KOPT-K1 (cell line): Measurements from ENCODE around the gene TBL2.
A peak's percentile ranks its signal among the peaks of the same experiment; 100 is the strongest.
"Not testable (repeated sequence)": the region's sequence is repeated elsewhere in the genome, so short reads cannot be mapped to it uniquely, and the experiment has no call there.

Experiments used
- H3K27ac ChIP-seq: fragments of 200-600 bp; sonication (generic); 2 replicates; pipeline ENCODE4 v1.5.1; 2016; ENCODE audit warnings: antibody characterized with exemption, mild to moderate bottlenecking, low read depth, low read length; ENCODE audit not compliant: poor library complexity, severe bottlenecking
- H3K36me3 ChIP-seq: fragments of 200-600 bp; sonication (generic); 2 replicates; pipeline ENCODE4 v1.5.1; 2017; ENCODE audit warnings: antibody characterized with exemption, mild to moderate bottlenecking, low read length, moderate library complexity; ENCODE audit not compliant: insufficient read depth
- H3K9me3 ChIP-seq: fragments of 200-600 bp; sonication (generic); 2 replicates; pipeline ENCODE4 v1.5.1; 2017; ENCODE audit warnings: antibody characterized with exemption, low read length, mild to moderate bottlenecking; ENCODE audit not compliant: insufficient read depth, poor library complexity, severe bottlenecking

Gene TBL2

GRCh38 chr7:73538510-73538909, 39.9 kb downstream of the TBL2 start:
- peaks cover 92% of the 10 kb centered on the region for H3K36me3 ChIP-seq
- not testable (repeated sequence) for H3K27ac ChIP-seq, H3K9me3 ChIP-seq

- Histone ChIP-seq H3K27ac (no peak overlapping the region), H3K36me3 (peaks cover 87% of the 10 kb centered on the region), H3K9me3 (no peaks in the 10 kb centered on the region)
Measured at GRCh38 chr7:73537051-73537450, 41.3 kb downstream of the TBL2 start.

- Histone ChIP-seq H3K36me3 (peaks cover 87% of the 10 kb centered on the region), H3K27ac (no peak overlapping the region), H3K9me3 (no peaks in the 10 kb centered on the region)
Measured at GRCh38 chr7:73536479-73536878, 41.9 kb downstream of the TBL2 start.

GRCh38 chr7:73535918-73536317, 42.5 kb downstream of the TBL2 start:
- peaks cover 83% of the 10 kb centered on the region for H3K36me3 ChIP-seq
- not testable (repeated sequence) for H3K9me3 ChIP-seq, H3K27ac ChIP-seq

- H3K27ac ChIP-seq: no peak overlapping the region
- no peaks in the 10 kb centered on the region for H3K9me3 ChIP-seq
- H3K36me3 ChIP-seq: peaks cover 62% of the 10 kb centered on the region
Measured at GRCh38 chr7:73533742-73534141, 44.6 kb downstream of the TBL2 start.

GRCh38 chr7:73532224-73532623, 46.2 kb downstream of the TBL2 start:
- Histone ChIP-seq H3K27ac (no peak overlapping the region), H3K9me3 (no peaks in the 10 kb centered on the region), H3K36me3 (peaks cover 47% of the 10 kb centered on the region)

- Histone ChIP-seq H3K9me3 (no peaks in the 10 kb centered on the region), H3K36me3 (peaks cover 33% of the 10 kb centered on the region), H3K27ac (no peak overlapping the region)
Measured at GRCh38 chr7:73530800-73531199, 47.6 kb downstream of the TBL2 start.

- peak overlapping the region; percentile 86 for H3K27ac ChIP-seq
- no peaks in the 10 kb centered on the region for H3K9me3 ChIP-seq
- peaks cover 9% of the 10 kb centered on the region; the same call in 1 of the 2 replicates for H3K36me3 ChIP-seq
Measured at GRCh38 chr7:73526896-73527821, 51.2 kb downstream of the TBL2 start.

- peak overlapping the region; percentile 86 for H3K27ac ChIP-seq
Measured at GRCh38 chr7:73526158-73526494, 52.3 kb downstream of the TBL2 start.

GRCh38 chr7:73522105-73522872, 56.1 kb downstream of the TBL2 start, which contains the start of gene BAZ1B:
TSS of gene BAZ1B (minus strand) at chr7:73522293. CDS start at chr7:73521933, 360 bp downstream.
- Histone ChIP-seq H3K36me3 (peaks cover 32% of the 10 kb centered on the region), H3K9me3 (no peaks in the 10 kb centered on the region), H3K27ac (peak within 1 kb of the TSS; percentile 87)

More at GRCh38 chr7:73526158-73526494, 52.3 kb downstream of the TBL2 start:
- not testable (repeated sequence) for H3K36me3 ChIP-seq, H3K9me3 ChIP-seq

GRCh38 chr7:73521636-73522104, 56.7 kb downstream of the TBL2 start:
- Histone ChIP-seq H3K36me3 (peaks cover 38% of the 10 kb centered on the region), H3K9me3 (no peaks in the 10 kb centered on the region), H3K27ac (peak overlapping the region; percentile 87)

GRCh38 chr7:73520673-73521635, 57.4 kb downstream of the TBL2 start:
- Histone ChIP-seq H3K9me3 (no peaks in the 10 kb centered on the region), H3K36me3 (peaks cover 45% of the 10 kb centered on the region), H3K27ac (peak overlapping the region; percentile 87)

GRCh38 chr7:73519867-73520672, 58.3 kb downstream of the TBL2 start:
- H3K9me3 ChIP-seq: no peaks in the 10 kb centered on the region
- H3K27ac ChIP-seq: peak overlapping the region; percentile 87
- H3K36me3 ChIP-seq: peaks cover 54% of the 10 kb centered on the region

GRCh38 chr7:73518470-73518869, 59.9 kb downstream of the TBL2 start:
- H3K27ac ChIP-seq: no peak overlapping the region
- H3K36me3 ChIP-seq: peaks cover 70% of the 10 kb centered on the region
- no peaks in the 10 kb centered on the region for H3K9me3 ChIP-seq
